Heart right ventricle (tissue), 16 donors: Measurements from ENCODE around the gene B2M. TPM values are rescaled to one million over a fixed set of nuclear protein-coding genes. Genes with fewer than 3 reads are reported as not detected.
"Not testable (repeated sequence)": the region's sequence is repeated elsewhere in the genome, so short reads cannot be mapped to it uniquely, and the experiment has no call there.

ENCODE experiments used
- ATAC-seq, 8 donors: fragments of 200-7000 bp; cut with Tn5 transposase; one replicate each; pipeline ENCODE4 v1.9.1; 2020; ENCODE audit warnings: mild to moderate bottlenecking in 8 of 8, moderate library complexity in 8 of 8, moderate number of reproducible peaks in 1 of 8
- DNase-seq, 2 donors: peaks; one replicate each; pipeline ENCODE4 v3.0.0-alpha.2; 2020
- H3K27ac ChIP-seq, 10 donors: fragments of 200-600 bp; sonication (generic) in 2 of 10; one replicate each; pipeline versions ENCODE4 v1.5.0 to v1.8.0; 2020 to 2022; ENCODE audit warnings: mild to moderate bottlenecking in 3 of 10
- H3K27me3 ChIP-seq, 7 donors: fragments of 200-600 bp; one replicate each; pipeline ENCODE4 v1.8.0; 2021 to 2022; ENCODE audit warnings: mild to moderate bottlenecking in 2 of 7
- H3K36me3 ChIP-seq, 9 donors: fragments of 200-600 bp; sonication (generic) in 1 of 9; one replicate each; pipeline versions ENCODE4 v1.5.0 to v1.8.0; 2020 to 2022; ENCODE audit warnings: mild to moderate bottlenecking in 2 of 9
- H3K4me1 ChIP-seq, 9 donors: fragments of 200-600 bp; sonication (generic) in 1 of 9; one replicate each; pipeline versions ENCODE4 v1.5.0 to v1.8.0; 2020 to 2022; ENCODE audit warnings: mild to moderate bottlenecking in 4 of 9
- H3K4me3 ChIP-seq, 10 donors: fragments of 200-600 bp; sonication (generic) in 2 of 10; one replicate each; pipeline versions ENCODE4 v1.5.0 to v1.8.0; 2020 to 2022; ENCODE audit warnings: mild to moderate bottlenecking in 7 of 10, moderate library complexity in 2 of 10
- H3K9me3 ChIP-seq, 11 donors: fragments of 200-600 bp in 10 of 11; sonication (generic) in 2 of 11; one replicate each; pipeline versions ENCODE4 v1.5.0 to v1.8.0; 2013 to 2022; ENCODE audit warnings: mild to moderate bottlenecking in 2 of 11, control low read depth in 1 of 11, moderate library complexity in 1 of 11
- WGBS, 2 donors: extraction: QIAGEN DNeasy Blood & Tissue Kit; methylation state at CpG; one replicate each; pipeline ENCODE4 v1.1.7; 2013; ENCODE audit warnings: inconsistent platforms in 1 of 2; 5-methylcytosine and 5-hydroxymethylcytosine counted together
- intact Hi-C, 10 donors: fragments of 100-400 bp; cut with DNase I; formaldehyde crosslinking; loops; one replicate each; pipeline versions ENCODE4 v1.11.1 to v1.14.2; 2022
- polyA plus RNA-seq, 2 donors: library from polyadenylated mRNA; stranded (reverse); fragments of 200-250 nt; gene quantifications; one replicate each; pipeline ENCODE4 v1.2.3, GENCODE V29; 2013
- total RNA-seq, 10 donors: library from RNA; stranded (reverse); fragmentation: NEBNext Ultra II Directional in 3 of 10; extraction: Animal tissue kit (Norgen Biotek cat#: 25700) in 3 of 10; gene quantifications; one replicate each; pipeline versions ENCODE4 v1.2.1 to v1.2.4, GENCODE V29; 2021 to 2023
- TF ChIP-seq, protein P1 (sequence below), 9 donors: fragments of 200-600 bp; sonication (generic) in 2 of 9; IDR thresholded peaks; one replicate each; pipeline versions ENCODE4 v1.5.0 to v1.8.0; 2021 to 2022; ENCODE audit warnings: antibody characterized with exemption in 9 of 9, mild to moderate bottlenecking in 5 of 9, moderate library complexity in 1 of 9
- donor health status: Arrhythmogenic right ventricular cardiomyopathy.
- donor health status: ischemic (EF 13 %, LVEDD 7.1; RV severe dilation, severe dysfunction).
- donor health status: healthy with polysubstance abuse.
- donor health status: DM: no; HTN: yes; CAD: no.
- donor health status: DM: no; HTN: no; CAD: no.
- donor health status: ischemic (EF 25% LVEDD 6.9; RV normal size, moderate dysfunction).
- donor health status: ischemic (EF 25% LVEDD 5.7; RV mildly dilated, moderate dysfunction).
- donor health status: healthy.
- donor health status: DM: yes; HTN: yes; CAD: no.
- donor health status: Ischemic cardiomyopathy.
- donor health status: ischemic (EF 35%, LVEDD 5.7; RV mildly dilated, moderate dysfunction).
- donor health status: nonischemic (EF 11% LVEDD 7.7; RV severe dilation, severe dysfunction).
- donor health status: DM: yes; HTN: yes; CAD: no.
- donor health status: PGD.
- donor health status: ischemic (EF 29% LVEDD 5.4; RV normal size, mild dysfunction).
- donor health status: nonischemic (EF 23%, LVEDD 6.1; RV moderate dilation, normal function).

Gene B2M
- total and polyA plus RNA-seq, 12 donors = 782 to 5,382 (median 1,085) TPM

- H3K36me3 ChIP-seq = peaks cover 0 to 17% (median 6%) of the 10 kb centered on the region in 9 donors
- ATAC-seq (peak; percentile 43 to 71 (median 56)), DNase-seq (peak in 1 of 2 donors; percentile 44)
- peak overlapping the region in 1 of 10 donors; percentile 2 for H3K4me3 ChIP-seq
- H3K27ac ChIP-seq = peak overlapping the region in 9 of 10 donors; percentile 20 to 83 (median 63)
- TF ChIP-seq, protein P1, sequence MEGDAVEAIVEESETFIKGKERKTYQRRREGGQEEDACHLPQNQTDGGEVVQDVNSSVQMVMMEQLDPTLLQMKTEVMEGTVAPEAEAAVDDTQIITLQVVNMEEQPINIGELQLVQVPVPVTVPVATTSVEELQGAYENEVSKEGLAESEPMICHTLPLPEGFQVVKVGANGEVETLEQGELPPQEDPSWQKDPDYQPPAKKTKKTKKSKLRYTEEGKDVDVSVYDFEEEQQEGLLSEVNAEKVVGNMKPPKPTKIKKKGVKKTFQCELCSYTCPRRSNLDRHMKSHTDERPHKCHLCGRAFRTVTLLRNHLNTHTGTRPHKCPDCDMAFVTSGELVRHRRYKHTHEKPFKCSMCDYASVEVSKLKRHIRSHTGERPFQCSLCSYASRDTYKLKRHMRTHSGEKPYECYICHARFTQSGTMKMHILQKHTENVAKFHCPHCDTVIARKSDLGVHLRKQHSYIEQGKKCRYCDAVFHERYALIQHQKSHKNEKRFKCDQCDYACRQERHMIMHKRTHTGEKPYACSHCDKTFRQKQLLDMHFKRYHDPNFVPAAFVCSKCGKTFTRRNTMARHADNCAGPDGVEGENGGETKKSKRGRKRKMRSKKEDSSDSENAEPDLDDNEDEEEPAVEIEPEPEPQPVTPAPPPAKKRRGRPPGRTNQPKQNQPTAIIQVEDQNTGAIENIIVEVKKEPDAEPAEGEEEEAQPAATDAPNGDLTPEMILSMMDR (IDR thresholded peaks at IDR 0.05) = no peak
- peaks cover 0 to 63% (median 25%) of the 10 kb centered on the region in 9 donors for H3K4me1 ChIP-seq
- WGBS, 2 donors = 53 to 63% methylated on average over 8 of the region's 8 CpGs
- intact Hi-C loops = loop anchor here (2.0 to 10.0 kb wide), 8 partner anchors 68 to 161 kb away; partner anchors contain the start of gene SPG11 (in 5 of the 10)
- H3K9me3 ChIP-seq = no peaks in the 10 kb centered on the region
- H3K27me3 ChIP-seq = no peaks in the 10 kb centered on the region
Measured at GRCh38 chr15:44735482-44736180, 24.3 kb downstream of the B2M start.

GRCh38 chr15:44736181-44736765 is 25.0 kb downstream of the B2M start, which contains the start of gene TRIM69:
Gene TRIM69, plus strand, starts transcription at chr15:44736528. Its CDS starts 177 bp downstream, at chr15:44736705.
- peaks cover 0 to 16% (median 6%) of the 10 kb centered on the region in 9 donors for H3K36me3 ChIP-seq
- H3K4me3 ChIP-seq = peak within 1 kb of the TSS in 1 of 10 donors; percentile 4
- H3K9me3 ChIP-seq = no peaks in the 10 kb centered on the region
- ATAC-seq = peak in 2 of 8 donors; percentile 16 to 23
- intact Hi-C loops = loop anchor here in 9 of 10 donors (2.0 to 10.0 kb wide), 8 partner anchors 69 to 161 kb away; partner anchors contain the start of gene SPG11 (in 4 of the 9)
- H3K27me3 ChIP-seq = no peaks in the 10 kb centered on the region
- DNase-seq = no peak
- WGBS, 2 donors = 80 to 83% methylated on average over 3 of the region's 3 CpGs
- peaks cover 0 to 56% (median 19%) of the 10 kb centered on the region in 9 donors for H3K4me1 ChIP-seq
- TF ChIP-seq, protein P1 (IDR thresholded peaks at IDR 0.05) = no peak
- H3K27ac ChIP-seq = peak within 1 kb of the TSS in 9 of 10 donors; percentile 20 to 83 (median 63)

- Histone ChIP-seq H3K36me3 (no peaks in the 10 kb centered on the region), H3K27me3 (no peaks in the 10 kb centered on the region), H3K9me3 (peaks cover 0 to under 1% (median 0%) of the 10 kb centered on the region in 11 donors), H3K27ac (peak overlapping the region in 1 of 10 donors; percentile 12), H3K4me3 (no peak overlapping the region), H3K4me1 (peaks cover 0 to 43% (median 15%) of the 10 kb centered on the region in 9 donors)
- ATAC-seq = peak in 6 of 8 donors; percentile 27 to 59 (median 40)
- TF ChIP-seq, protein P1 (IDR thresholded peaks at IDR 0.05) = peak; percentile 49 to 87 (median 79)
- DNase-seq = no peak
- intact Hi-C loops = loop anchor here in 9 of 10 donors (1.0 to 10.0 kb wide), 8 partner anchors 71 to 164 kb away; partner anchors contain the start of gene SPG11 (in 4 of the 9)
- 68 to 76% methylated on average over 3 of the region's 3 CpGs for WGBS, 2 donors
Measured at GRCh38 chr15:44738340-44738984, 27.1 kb downstream of the B2M start.

GRCh38 chr15:44739222-44739847 is 28.0 kb downstream of the B2M start:
- 83 to 88% methylated on average over 15 to 22 of the region's 24 CpGs for WGBS, 2 donors
- not testable (repeated sequence) for DNase-seq, H3K27me3 ChIP-seq, ATAC-seq, H3K36me3 ChIP-seq, H3K27ac ChIP-seq, H3K4me3 ChIP-seq, H3K9me3 ChIP-seq
- intact Hi-C loops = loop anchor here in 9 of 10 donors (2.0 to 10.0 kb wide), 7 partner anchors 72 to 165 kb away; partner anchors contain the start of gene SPG11 (in 3 of the 9)
- H3K4me1 ChIP-seq = peaks cover 0 to 36% (median 15%) of the 10 kb centered on the region in 9 donors

DNA sequence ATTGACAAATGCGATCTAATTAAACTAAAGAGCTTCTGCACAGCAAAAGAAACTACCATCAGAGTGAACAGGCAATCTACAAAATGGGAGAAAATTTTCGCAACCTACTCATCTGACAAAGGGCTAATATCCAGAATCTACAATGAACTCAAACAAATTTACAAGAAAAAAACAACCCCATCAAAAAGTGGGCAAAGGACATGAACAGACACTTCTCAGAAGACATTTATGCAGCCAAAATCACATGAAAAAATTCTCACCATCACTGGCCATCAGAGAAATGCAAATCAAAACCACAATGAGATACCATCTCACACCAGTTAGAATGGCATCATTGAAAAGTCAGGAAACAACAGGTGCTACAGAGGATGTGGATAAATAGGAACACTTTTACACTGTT is 32.1 kb downstream of the B2M start:
- H3K36me3 ChIP-seq, DNase-seq, H3K27me3 ChIP-seq, H3K27ac ChIP-seq, H3K4me3 ChIP-seq, intact Hi-C loops, H3K4me1 ChIP-seq, ATAC-seq: not testable (repeated sequence)
- peaks cover 0 to 11% (median 0%) of the 10 kb centered on the region in 11 donors for H3K9me3 ChIP-seq
- 87 to 95% methylated on average over 1 of the region's 2 CpGs for WGBS, 2 donors
